Stimulated activated CD8-positive, alpha-beta memory T cell treated with anti-CD3 and anti-CD28 coated beads, Interleukin-12 subunit alpha, Interleukin-12 subunit beta, amount 100 ng/mL, for 4 hours (primary cell): ENCODE results near the gene HIKESHI.
"Not testable (repeated sequence)": the region's sequence is repeated elsewhere in the genome, so short reads cannot be mapped to it uniquely, and the experiment has no call there.

Experiments
- DNase-seq: peaks from one replicate; pipeline ENCODE4 v3.0.0-alpha.2; 2020; ENCODE audit warnings: low read depth

The HIKESHI gene, protein sequence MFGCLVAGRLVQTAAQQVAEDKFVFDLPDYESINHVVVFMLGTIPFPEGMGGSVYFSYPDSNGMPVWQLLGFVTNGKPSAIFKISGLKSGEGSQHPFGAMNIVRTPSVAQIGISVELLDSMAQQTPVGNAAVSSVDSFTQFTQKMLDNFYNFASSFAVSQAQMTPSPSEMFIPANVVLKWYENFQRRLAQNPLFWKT

GRCh38 chr11:86302092-86302793 lies at the start of gene HIKESHI:
HIKESHI (plus strand) TSS chr11:86302240; CDS start chr11:86302449, 209 bp downstream.
- peak; percentile 79 for DNase-seq

- DNase-seq: no peak
Measured at GRCh38 chr11:86255896-86256295, 46.1 kb upstream of the HIKESHI start.

DNA sequence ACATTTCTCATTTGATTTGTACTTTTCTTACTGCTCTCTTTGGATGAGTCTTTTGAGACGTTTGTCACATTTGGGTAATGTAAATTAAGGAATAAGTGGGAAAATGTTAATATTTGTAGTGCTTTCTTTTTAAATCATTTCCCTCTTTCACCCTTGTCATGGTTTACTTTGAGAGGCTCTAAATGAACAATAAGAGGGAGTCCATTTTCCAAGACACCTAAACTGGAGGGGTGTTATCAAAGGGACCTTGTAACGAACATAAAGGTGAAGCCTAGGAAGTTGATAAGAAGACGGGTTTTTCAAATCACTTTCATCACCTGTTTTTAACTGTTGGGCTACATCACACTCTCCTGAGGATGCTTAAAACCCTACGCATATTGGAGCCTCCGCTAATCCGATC lies 45.4 kb upstream of the HIKESHI start:
- DNase-seq: no peak

- no peak for DNase-seq
Measured at GRCh38 chr11:86257446-86257845, 44.6 kb upstream of the HIKESHI start.

- DNase-seq: no peak
Measured at GRCh38 chr11:86259730-86260129, 42.3 kb upstream of the HIKESHI start.

DNA sequence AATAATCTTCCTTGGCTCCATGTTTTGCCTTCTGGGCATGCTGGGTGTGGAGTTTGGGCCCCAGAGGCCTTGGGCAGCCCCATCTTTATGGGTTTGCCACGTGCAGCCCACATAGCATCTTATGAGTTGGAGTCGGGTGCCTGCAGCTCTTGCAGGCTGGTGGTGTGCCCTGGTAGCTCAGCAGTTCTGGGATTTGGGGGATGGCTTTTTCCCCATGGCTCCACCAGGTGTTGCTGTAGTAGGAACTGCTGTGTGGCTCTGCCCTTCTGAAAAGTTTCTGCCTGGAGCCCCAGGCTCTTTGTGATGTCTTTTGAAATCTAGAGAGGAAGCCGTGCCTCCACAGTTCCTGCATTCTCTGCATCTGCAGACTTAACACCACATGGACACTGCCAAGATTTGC lies 40.7 kb upstream of the HIKESHI start:
- DNase-seq: no peak

DNA sequence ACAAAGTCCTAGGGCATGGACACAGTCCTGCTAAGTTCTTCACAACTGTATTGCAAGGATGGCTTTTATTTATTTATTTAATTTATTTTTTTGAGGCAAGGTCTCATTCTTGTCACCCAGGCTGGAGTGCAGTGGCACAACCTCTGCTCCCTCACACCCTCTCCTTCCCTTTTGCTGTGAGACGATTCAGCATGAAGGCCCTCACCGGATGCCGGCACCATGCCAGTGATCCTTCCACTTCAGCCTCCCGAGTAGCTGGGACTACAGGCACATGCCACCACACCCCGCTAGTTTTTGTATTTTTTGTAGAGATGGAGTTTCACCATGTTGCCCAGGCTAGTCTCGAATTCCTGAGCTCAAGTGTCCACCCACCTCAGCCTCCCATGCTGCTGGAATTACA lies 39.7 kb upstream of the HIKESHI start:
- no peak for DNase-seq

DNA sequence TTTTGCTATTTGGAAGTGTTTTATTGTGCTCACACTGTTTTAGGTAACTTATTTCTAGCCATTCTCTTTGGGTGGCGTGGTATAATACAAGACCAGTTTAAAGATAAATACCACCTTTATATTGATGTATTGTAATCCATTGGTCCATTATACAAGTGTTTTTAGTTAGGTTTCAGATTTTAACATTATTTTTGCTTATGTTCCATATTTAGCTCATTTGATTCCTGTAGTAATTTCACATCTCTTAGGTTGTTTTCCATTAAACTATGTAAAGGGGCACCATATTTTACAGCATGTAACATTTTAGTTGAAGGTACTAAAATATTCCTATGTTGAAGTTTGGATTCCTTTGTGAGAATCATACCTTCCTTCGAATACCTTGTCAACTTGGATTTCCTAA lies 37.4 kb upstream of the HIKESHI start:
- DNase-seq: no peak

DNA sequence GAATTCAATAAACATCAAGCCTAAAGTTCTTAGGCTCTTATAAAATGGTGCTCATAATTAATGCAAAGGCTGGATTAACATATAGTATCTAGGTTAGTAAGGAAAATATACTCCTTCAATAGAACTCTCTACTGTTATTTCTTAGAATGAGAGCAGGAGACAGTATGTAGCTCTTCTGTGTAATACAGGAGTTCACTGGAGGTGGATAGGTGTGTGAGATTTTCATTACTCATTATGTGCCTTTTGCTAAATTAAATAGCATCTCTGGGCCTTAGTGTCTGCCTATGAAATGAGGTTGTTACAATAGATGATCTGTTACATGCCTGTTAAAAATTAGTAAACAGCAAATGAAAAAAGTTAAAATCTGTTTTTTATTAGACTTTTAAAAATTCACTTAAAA lies 36.8 kb upstream of the HIKESHI start:
- no peak for DNase-seq

DNA sequence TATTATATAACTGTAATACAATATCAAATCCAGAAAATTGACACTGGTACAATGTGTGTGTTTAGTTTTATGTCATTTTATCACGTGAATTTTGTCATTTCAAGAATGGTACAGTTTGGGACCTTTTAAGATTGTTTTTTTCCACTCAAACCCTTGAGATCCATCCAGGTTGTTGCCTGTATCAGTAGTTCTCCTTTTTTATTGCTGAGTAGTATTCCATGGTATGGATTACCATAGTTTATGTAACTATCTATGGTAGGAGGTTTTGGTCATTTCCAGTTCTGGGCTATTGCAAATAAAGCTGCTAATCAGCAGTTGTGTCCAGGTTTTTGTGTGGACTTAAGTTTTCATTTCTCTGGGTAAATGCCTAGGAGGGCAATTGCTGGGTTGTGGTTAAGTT lies 32.4 kb upstream of the HIKESHI start:
- no peak for DNase-seq

DNA sequence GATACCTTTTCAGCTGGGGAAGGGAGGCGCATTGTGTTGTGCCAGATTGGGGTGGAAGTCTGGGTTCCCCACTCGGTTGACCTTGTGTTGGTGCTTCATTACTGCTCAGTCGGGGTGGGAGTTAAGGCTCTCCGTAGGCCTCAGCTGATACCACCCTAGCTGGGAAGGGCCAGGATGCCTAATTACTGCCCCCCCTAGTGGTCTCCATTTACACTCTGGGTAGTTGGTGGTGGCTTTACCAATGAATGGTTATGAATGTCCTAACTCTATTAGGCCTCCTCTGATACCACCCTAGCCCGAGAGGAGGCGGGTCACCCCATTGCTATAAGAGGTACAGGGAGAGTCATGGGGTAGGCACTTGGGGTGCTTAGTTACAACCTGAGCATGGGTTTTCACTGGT lies 27.5 kb upstream of the HIKESHI start:
- no peak for DNase-seq

DNA sequence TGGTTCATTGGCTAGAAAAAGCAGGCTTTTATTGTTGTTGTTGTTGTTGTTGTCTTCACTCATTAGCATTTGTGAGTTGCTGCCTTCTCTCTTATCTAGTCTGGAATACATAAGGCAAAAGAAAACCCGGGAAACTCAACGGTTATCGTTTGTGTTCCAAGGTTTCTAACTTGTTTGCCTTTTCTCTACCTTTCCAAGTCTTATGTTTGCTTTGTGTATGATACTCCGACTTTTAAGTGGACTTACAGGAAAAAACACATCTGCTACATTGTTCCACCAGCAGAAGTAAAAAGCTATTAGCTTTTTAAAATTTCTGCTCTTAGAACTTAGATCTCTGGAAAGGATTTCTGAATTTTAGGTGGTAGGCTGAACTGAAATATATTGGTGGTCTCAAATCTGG lies 27.0 kb upstream of the HIKESHI start:
- no peak for DNase-seq

- DNase-seq: no peak
Measured at GRCh38 chr11:86275493-86276370, 26.3 kb upstream of the HIKESHI start.

GRCh38 chr11:86277741-86278140 lies 24.3 kb upstream of the HIKESHI start:
- DNase-seq: no peak

DNA sequence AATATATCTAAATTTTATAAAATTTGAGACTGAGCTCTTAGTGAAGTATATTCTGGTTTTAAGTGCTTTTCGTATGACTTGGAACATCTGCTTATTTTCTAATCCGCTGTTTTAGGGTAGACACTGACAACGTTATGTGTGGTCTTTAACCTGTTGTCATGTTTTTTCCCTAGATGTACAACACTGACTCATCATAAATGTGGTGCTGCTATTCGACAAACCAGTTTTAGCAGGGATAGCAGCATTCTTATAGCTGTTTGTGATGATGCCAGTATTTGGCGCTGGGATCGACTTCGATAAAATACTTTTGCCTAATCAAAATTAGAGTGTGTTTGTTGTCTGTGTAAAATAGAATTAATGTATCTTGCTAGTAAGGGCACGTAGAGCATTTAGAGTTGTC lies 23.8 kb upstream of the HIKESHI start:
- DNase-seq: no peak

DNA sequence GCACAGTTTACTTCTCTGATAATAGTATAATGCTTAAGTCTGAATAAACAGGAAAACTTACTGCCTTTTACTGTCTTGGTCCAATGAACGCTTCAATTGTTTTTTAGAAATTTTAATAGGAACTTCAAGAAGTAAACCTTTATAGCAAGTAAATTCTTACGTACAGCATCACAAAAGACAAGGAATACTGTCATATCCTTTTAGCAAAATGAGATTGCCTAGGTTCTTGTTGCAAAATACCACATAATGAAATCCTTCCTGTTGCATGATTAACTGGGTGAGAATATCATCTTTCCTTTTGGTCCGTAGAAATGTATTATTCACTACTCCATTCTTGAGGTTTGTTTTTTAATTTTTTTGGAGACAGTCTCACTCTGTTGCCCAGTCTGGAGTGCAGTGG lies 22.3 kb upstream of the HIKESHI start:
- no peak for DNase-seq

- DNase-seq: no peak
Measured at GRCh38 chr11:86287468-86287796, 14.6 kb upstream of the HIKESHI start.

- no peak for DNase-seq
Measured at GRCh38 chr11:86288776-86289507, 13.1 kb upstream of the HIKESHI start.

DNA sequence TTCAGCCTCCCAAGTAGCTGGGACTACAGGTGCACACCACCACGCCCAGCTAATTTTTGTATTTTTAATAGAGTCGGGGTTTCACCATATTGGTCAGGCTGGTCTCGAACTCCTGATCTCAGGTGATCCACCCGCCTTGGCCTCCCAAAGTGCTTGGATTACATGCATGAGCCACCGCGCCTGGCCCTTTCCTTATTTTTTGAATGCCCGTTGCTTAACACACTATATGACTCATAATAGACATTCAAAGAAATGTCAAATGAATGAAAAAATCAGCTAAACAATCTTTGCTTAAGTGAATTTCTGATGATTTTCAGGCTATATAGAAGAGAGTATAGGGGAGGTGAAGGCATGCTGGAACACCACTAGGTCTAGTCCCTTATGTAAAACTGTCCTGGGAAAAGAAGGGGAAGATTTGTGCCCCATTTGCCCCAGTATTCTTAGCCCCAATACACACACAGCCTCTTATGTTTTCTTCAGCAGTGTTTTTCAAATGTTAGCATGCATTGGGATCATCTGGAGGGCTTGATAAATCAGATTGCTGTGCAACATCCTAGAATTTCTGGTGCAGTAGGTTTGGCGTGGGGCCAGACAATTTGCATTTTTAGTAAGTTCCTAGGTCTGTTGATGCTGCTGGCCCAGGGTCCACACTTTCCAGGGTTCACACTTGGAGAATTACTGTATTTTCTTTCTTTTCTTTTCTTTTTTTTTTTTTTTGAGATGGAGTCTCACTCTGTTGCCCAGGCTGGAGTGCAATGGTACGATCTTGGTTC lies 12.3 kb upstream of the HIKESHI start:
- not testable (repeated sequence) for DNase-seq

GRCh38 chr11:86291466-86292262 lies 10.4 kb upstream of the HIKESHI start:
- peak; percentile 22 for DNase-seq
